Sigmoid colon (tissue), 7 donors: ENCODE data around the gene SLC35F6. TPM values are rescaled to one million over a fixed set of nuclear protein-coding genes. Genes with fewer than 3 reads are reported as not detected.

Source experiments
- DNase-seq: peaks from one replicate; pipeline ENCODE4 v3.0.0-alpha.2; 2019
- H3K27ac ChIP-seq, 4 donors: fragments of 200-600 bp; sonication (generic); one replicate each; pipeline ENCODE4 v1.5.1; 2016 to 2019; ENCODE audit warnings: mild to moderate bottlenecking in 1 of 4
- H3K27me3 ChIP-seq, 3 donors: fragments of 200-600 bp; sonication (generic); one replicate each; pipeline ENCODE4 v1.5.1; 2019; ENCODE audit warnings: mild to moderate bottlenecking in 1 of 3
- H3K36me3 ChIP-seq, 4 donors: fragments of 200-600 bp; sonication (generic); one replicate each; pipeline ENCODE4 v1.5.1; 2016 to 2019
- H3K4me1 ChIP-seq, 4 donors: fragments of 200-600 bp; sonication (generic); one replicate each; pipeline ENCODE4 v1.5.1; 2017 to 2019
- H3K4me3 ChIP-seq, 4 donors: fragments of 200-600 bp; sonication (generic); one replicate each; pipeline ENCODE4 v1.5.1; 2017 to 2019; ENCODE audit warnings: mild to moderate bottlenecking in 2 of 4, moderate library complexity in 1 of 4
- H3K9me3 ChIP-seq, 4 donors: fragments of 200-600 bp in 3 of 4; sonication (generic) in 3 of 4; one replicate each; pipeline versions ENCODE4 v1.5.1 to v1.6.1; 2013 to 2019
- EP300 ChIP-seq, 4 donors: sonication (generic); formaldehyde crosslinking; IDR thresholded peaks; one replicate each; pipeline ENCODE4 v1.6.1; 2017; ENCODE audit warnings: antibody characterized with exemption in 4 of 4
- POLR2A ChIP-seq, 2 donors: fragments of 450-650 bp; IDR thresholded peaks; one replicate each; pipeline ENCODE4 v1.6.1; 2016; ENCODE audit warnings: antibody characterized with exemption in 2 of 2, mild to moderate bottlenecking in 2 of 2, moderate library complexity in 2 of 2
- POLR2AphosphoS5 ChIP-seq, 4 donors: sonication (generic); formaldehyde crosslinking; IDR thresholded peaks; one replicate each; pipeline ENCODE4 v1.6.1; 2017; ENCODE audit warnings: antibody characterized with exemption in 4 of 4
- WGBS, 2 donors: extraction: QIAGEN DNeasy Blood & Tissue Kit; methylation state at CpG; one replicate each; pipeline ENCODE4 v1.1.7; 2013; 5-methylcytosine and 5-hydroxymethylcytosine counted together
- intact Hi-C: fragments of 100-400 bp; cut with DNase I; formaldehyde crosslinking; loops from one replicate; pipeline ENCODE4 v1.15.1; 2023
- polyA plus RNA-seq, 3 donors: library from polyadenylated mRNA; stranded (reverse); fragments of 200-250 nt; gene quantifications; one replicate each; pipeline ENCODE4 v1.2.3, GENCODE V29; 2013
- total RNA-seq, 4 donors: library from RNA; depleted of rRNA; stranded (reverse); fragments of >200 nt; gene quantifications; one replicate each; pipeline ENCODE4 v1.1.0, GENCODE V29; 2016
- TF ChIP-seq, protein P1 (sequence below), 4 experiments: fragments of 450-650 bp in 3 of 4; fragments of 200-600 bp in 1 of 4; IDR thresholded peaks; one replicate each; pipeline ENCODE4 v1.5.1; 2016 to 2019; ENCODE audit warnings: antibody characterized with exemption in 4 of 4, mild to moderate bottlenecking in 3 of 4, moderate library complexity in 2 of 4
- donor health status: healthy with polysubstance abuse.
- donor health status: Bipolar disorder and iron deficiency.
- donor health status: healthy.

The SLC35F6 gene
- total and polyA plus RNA-seq, 7 donors: 4.2 to 27.4 (median 23.1) TPM

DNA sequence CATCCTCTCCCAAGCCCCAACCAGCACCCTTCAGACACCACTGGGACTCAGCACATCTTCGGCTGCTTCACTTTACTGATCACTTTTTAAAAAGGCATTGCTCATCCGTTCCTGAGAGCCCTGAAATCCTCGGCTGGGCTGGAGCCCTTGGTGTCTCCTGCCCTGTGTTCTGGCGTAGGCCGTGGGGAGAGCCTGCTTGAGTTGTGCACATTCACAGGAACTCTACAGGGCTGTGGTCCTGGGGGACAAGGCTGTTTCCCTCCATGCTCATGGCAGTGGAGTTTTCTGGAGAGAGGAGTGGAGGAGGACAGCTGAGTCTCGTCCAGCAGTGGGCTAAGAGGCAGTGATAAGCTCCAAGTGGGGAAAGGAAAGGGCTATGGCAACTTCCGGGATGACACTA, 37.7 kb downstream of the SLC35F6 start:
- Histone ChIP-seq H3K4me1 (no peaks in the 10 kb centered on the region), H3K9me3 (no peaks in the 10 kb centered on the region), H3K27me3 (no peaks in the 10 kb centered on the region), H3K27ac (no peak overlapping the region), H3K36me3 (no peaks in the 10 kb centered on the region), H3K4me3 (no peak overlapping the region)
- intact Hi-C loops: no loop called here
- WGBS, 2 donors: 96% methylated on average over 7 of the region's 7 CpGs
- DNase-seq: no peak
- TF ChIP-seq POLR2AphosphoS5 (IDR thresholded peaks at IDR 0.05): no peak
- no peak for TF ChIP-seq EP300 (IDR thresholded peaks at IDR 0.05)
- TF ChIP-seq, protein P1, sequence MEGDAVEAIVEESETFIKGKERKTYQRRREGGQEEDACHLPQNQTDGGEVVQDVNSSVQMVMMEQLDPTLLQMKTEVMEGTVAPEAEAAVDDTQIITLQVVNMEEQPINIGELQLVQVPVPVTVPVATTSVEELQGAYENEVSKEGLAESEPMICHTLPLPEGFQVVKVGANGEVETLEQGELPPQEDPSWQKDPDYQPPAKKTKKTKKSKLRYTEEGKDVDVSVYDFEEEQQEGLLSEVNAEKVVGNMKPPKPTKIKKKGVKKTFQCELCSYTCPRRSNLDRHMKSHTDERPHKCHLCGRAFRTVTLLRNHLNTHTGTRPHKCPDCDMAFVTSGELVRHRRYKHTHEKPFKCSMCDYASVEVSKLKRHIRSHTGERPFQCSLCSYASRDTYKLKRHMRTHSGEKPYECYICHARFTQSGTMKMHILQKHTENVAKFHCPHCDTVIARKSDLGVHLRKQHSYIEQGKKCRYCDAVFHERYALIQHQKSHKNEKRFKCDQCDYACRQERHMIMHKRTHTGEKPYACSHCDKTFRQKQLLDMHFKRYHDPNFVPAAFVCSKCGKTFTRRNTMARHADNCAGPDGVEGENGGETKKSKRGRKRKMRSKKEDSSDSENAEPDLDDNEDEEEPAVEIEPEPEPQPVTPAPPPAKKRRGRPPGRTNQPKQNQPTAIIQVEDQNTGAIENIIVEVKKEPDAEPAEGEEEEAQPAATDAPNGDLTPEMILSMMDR (IDR thresholded peaks at IDR 0.05): no peak
- TF ChIP-seq POLR2A (IDR thresholded peaks at IDR 0.05): no peak

DNA sequence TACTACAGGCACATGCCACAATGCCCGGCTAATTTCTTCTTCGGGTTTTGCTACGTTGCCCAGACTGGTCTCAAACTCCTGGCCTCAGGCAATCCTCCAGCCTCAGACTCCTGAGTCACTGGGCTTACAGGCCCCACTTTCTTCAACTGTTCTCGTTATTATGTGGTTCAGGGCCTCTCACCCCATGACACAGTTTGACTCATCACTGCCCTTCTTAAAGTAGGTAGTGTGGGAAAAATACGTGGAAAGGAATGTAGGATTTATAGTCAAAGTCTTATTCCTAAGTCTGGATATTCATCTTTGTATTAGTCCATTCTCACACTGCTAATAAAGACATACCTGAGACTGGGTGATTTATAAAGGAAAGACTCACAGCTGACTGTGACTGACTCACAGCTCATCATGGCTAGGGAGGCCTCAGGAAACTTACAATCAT, 41.2 kb downstream of the SLC35F6 start:
- no peaks in the 10 kb centered on the region for H3K4me1 ChIP-seq

DNA sequence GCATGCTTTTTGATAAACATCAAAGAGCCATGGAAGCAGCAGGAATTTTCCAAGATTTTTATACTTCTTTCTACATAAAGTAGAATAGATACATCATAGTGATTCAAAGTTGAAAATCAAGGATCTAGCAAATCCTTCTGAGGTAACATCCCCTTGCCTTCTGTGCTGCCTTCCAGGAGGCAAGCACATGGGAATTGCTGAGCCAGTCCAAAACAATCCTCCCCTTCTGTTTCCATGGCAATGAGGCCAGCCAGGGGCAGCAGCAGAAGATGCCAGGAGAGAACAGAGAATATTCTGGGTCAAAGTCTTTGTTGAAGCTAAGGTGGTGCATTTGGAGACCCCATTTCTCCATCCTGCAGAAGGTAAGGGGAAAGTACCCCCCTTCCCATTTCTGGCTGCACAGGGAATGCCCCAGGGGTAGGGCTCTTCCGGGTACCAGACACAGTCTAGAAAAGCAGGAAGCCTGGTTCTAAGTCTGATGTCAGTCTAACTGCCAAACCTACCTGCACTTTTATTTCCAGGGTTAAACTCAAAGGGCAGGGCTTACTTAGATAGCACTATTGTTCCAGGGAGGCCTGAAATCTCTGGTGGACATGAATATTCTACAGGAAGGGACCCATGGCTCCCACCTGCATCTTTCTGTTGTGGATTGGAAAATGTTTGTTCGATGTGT, 43.8 kb downstream of the SLC35F6 start:
- DNase-seq: no peak
- no peak for TF ChIP-seq EP300 (IDR thresholded peaks at IDR 0.05)
- no peak for TF ChIP-seq POLR2A (IDR thresholded peaks at IDR 0.05)
- TF ChIP-seq, protein P1 (IDR thresholded peaks at IDR 0.05): no peak
- TF ChIP-seq POLR2AphosphoS5 (IDR thresholded peaks at IDR 0.05): no peak
- no peaks in the 10 kb centered on the region for H3K36me3 ChIP-seq

More for the DNA sequence above, 41.2 kb downstream of the SLC35F6 start:
- Histone ChIP-seq H3K9me3 (no peaks in the 10 kb centered on the region), H3K4me3 (no peak overlapping the region), H3K27ac (no peak overlapping the region), H3K36me3 (no peaks in the 10 kb centered on the region), H3K27me3 (no peaks in the 10 kb centered on the region)
- 80 to 83% methylated on average over 5 of the region's 5 CpGs for WGBS, 2 donors
- DNase-seq: no peak
- TF ChIP-seq POLR2AphosphoS5 (IDR thresholded peaks at IDR 0.05) (no peak), POLR2A (IDR thresholded peaks at IDR 0.05) (no peak)
- intact Hi-C loops: no loop called here

DNA sequence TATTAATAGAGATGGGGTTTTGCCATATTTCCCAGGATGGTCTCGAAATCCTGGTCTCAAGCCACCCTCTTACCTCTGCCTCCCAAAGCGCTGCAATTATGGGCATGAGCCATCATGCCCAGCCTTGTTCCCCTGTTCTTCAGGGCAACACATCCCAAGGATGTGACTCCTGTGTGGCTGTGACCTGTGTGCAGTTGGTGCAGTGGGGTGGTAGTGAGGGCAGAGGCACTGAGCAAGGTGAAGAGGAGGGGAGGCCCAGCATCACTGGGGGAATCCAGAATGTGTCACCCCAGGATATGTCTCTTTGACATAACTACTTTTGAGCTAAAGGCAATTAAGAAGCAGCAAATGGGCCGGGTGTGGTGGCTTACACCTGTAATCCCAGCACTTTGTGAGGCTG, 45.1 kb downstream of the SLC35F6 start:
- TF ChIP-seq POLR2AphosphoS5 (IDR thresholded peaks at IDR 0.05): no peak
- TF ChIP-seq, protein P1 (IDR thresholded peaks at IDR 0.05): no peak
- no peak for TF ChIP-seq POLR2A (IDR thresholded peaks at IDR 0.05)
- no peak for TF ChIP-seq EP300 (IDR thresholded peaks at IDR 0.05)
- H3K27me3 ChIP-seq: peaks cover 0 to 17% (median under 1%) of the 10 kb centered on the region in 3 donors
- intact Hi-C loops: no loop called here
- no peaks in the 10 kb centered on the region for H3K36me3 ChIP-seq
- 89 to 93% methylated on average over 3 of the region's 3 CpGs for WGBS, 2 donors
- H3K4me3 ChIP-seq: no peak overlapping the region
- no peak overlapping the region for H3K27ac ChIP-seq
- H3K4me1 ChIP-seq: no peaks in the 10 kb centered on the region
- no peak for DNase-seq
- no peaks in the 10 kb centered on the region for H3K9me3 ChIP-seq

More for the DNA sequence above, 43.8 kb downstream of the SLC35F6 start:
- Histone ChIP-seq H3K4me1 (no peaks in the 10 kb centered on the region), H3K27me3 (peaks cover 0 to 12% (median 0%) of the 10 kb centered on the region in 3 donors), H3K9me3 (no peaks in the 10 kb centered on the region), H3K4me3 (no peak overlapping the region), H3K27ac (no peak overlapping the region)
- WGBS, 2 donors: 49 to 60% methylated on average over 2 of the region's 2 CpGs
- intact Hi-C loops: no loop called here

DNA sequence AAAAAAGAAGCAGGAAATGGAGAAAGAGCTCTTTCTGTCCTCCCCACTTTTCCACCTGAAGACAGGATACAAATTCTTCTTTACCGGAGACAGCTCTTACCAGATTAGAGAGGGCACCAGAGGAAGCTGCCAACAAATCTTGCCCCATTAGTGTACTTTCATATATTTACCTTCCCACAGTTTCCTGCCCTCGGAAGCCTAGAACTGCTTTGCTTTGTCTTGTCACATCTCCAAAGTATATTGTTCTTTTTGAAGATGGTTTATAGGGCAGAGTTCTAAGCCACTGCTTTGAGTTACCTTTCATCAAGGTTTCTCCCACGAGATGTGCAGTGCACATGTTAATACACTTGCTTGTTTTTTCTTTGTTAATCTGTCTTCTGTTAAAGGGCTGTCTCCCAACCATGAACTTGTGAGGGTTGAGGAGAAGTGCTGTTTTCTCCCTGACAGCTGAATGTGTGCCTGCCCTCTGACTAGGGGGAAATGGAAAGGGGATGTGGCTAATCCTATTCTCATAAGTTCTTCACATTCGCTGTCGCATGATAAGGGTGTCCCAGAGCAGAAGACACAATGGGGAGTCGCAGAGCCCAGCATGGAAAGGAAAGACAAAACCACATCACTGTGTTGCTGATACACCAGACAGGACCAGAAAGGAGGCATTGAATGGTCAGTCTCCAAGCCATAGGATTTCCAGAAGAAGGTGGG, 45.9 kb downstream of the SLC35F6 start:
- Histone ChIP-seq H3K4me3 (no peak overlapping the region), H3K4me1 (no peaks in the 10 kb centered on the region), H3K9me3 (no peaks in the 10 kb centered on the region), H3K27ac (no peak overlapping the region), H3K36me3 (no peaks in the 10 kb centered on the region), H3K27me3 (peaks cover 0 to 22% (median 4%) of the 10 kb centered on the region in 3 donors)
- no peak for DNase-seq
- intact Hi-C loops: no loop called here
- WGBS, 2 donors: 37 to 63% methylated on average over 6 of the region's 6 CpGs
- no peak for TF ChIP-seq EP300 (IDR thresholded peaks at IDR 0.05)
- TF ChIP-seq, protein P1 (IDR thresholded peaks at IDR 0.05): no peak
- TF ChIP-seq POLR2A (IDR thresholded peaks at IDR 0.05): no peak
- no peak for TF ChIP-seq POLR2AphosphoS5 (IDR thresholded peaks at IDR 0.05)
